Raji (cell line): ENCODE results near the gene NCLN.

ENCODE experiments used
- POLR2A ChIP-seq: IDR thresholded peaks from 2 replicates; pipeline ENCODE4 v1.6.1; 2011; ENCODE audit warnings: low read depth, low read length, control low read depth; ENCODE audit not compliant: insufficient read depth

Gene NCLN

DNA sequence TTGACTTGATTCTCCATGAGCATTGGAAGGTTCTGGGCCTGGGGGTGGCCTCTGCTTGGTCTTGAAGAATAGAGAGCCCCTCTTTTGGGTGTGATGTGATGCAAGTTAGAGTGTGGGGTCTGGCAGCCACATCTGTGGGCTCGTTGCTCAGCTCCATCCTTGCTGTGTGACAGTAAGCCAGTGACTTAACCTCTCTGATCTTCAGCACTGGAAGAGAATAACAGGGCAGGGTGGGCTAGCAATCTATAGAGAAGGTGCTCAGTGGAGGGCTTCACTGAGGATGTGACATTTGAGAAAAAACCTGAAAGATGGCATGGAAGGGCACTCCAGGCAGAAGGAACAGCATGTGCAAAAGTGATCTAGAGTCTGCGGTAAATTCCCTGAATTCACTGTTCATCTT lies 66.9 kb downstream of the NCLN start:
- no peak for TF ChIP-seq POLR2A

GRCh38 chr19:3253270-3253669 lies 67.5 kb downstream of the NCLN start:
- no peak for TF ChIP-seq POLR2A

DNA sequence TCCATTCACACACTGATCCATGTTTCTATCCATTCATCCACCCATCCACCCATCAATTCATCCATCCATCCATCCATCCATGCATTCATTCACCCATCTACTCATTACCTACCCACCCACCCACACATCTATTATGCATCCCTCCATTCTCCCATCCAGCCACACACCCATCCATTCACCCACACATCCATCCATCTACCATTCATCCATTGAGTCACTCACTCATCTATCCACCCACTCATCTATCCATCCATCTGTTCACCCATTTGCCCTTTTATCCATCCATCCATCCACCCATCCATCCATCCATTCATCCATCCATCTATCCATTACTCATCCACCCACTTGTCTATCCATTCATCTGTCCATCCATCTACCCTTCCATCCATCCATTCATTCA lies 68.8 kb downstream of the NCLN start:
- no peak for TF ChIP-seq POLR2A

GRCh38 chr19:3257071-3257470 lies 71.3 kb downstream of the NCLN start:
- TF ChIP-seq POLR2A = no peak
